Skeletal muscle satellite cell (primary cell): Measurements from ENCODE around the gene AVL9. TPM values are rescaled to one million over a fixed set of nuclear protein-coding genes. Genes with fewer than 3 reads are reported as not detected.
"Not testable (repeated sequence)": the region's sequence is repeated elsewhere in the genome, so short reads cannot be mapped to it uniquely, and the experiment has no call there.

Source experiments
- H3K27me3 ChIP-seq: 2 replicates; pipeline ENCODE4 v1.7.0; 2013; ENCODE audit warnings: low read length; ENCODE audit not compliant: control insufficient read depth, insufficient read depth
- H3K36me3 ChIP-seq: 2 replicates; pipeline ENCODE4 v1.7.0; 2013; ENCODE audit warnings: mild to moderate bottlenecking, control low read depth, low read length; ENCODE audit not compliant: insufficient read depth
- H3K4me1 ChIP-seq: 2 replicates; pipeline ENCODE4 v1.7.0; 2013; ENCODE audit warnings: low read length; ENCODE audit not compliant: control insufficient read depth, insufficient read depth
- H3K4me2 ChIP-seq: 2 replicates; pipeline ENCODE4 v1.7.0; 2013; ENCODE audit warnings: mild to moderate bottlenecking, low read length
- H3K4me3 ChIP-seq: 2 replicates; pipeline ENCODE4 v1.7.0; 2013; ENCODE audit warnings: low read length
- H3K9ac ChIP-seq: 2 replicates; pipeline ENCODE4 v1.7.0; 2013; ENCODE audit warnings: mild to moderate bottlenecking, low read depth, low read length, moderate library complexity
- H3K9me3 ChIP-seq: replicated peaks from 2 replicates; pipeline ENCODE4 v1.7.0; 2013; ENCODE audit warnings: mild to moderate bottlenecking, control low read depth, low read length
- total RNA-seq: library from RNA; depleted of rRNA; stranded (reverse); fragments of >200 nt; gene quantifications from 2 replicates; pipeline ENCODE4 v1.2.3, GENCODE V29; 2012; rRNA removed

Gene AVL9
- total RNA-seq, result 28.2 and 40.6 TPM in 2 replicates

DNA sequence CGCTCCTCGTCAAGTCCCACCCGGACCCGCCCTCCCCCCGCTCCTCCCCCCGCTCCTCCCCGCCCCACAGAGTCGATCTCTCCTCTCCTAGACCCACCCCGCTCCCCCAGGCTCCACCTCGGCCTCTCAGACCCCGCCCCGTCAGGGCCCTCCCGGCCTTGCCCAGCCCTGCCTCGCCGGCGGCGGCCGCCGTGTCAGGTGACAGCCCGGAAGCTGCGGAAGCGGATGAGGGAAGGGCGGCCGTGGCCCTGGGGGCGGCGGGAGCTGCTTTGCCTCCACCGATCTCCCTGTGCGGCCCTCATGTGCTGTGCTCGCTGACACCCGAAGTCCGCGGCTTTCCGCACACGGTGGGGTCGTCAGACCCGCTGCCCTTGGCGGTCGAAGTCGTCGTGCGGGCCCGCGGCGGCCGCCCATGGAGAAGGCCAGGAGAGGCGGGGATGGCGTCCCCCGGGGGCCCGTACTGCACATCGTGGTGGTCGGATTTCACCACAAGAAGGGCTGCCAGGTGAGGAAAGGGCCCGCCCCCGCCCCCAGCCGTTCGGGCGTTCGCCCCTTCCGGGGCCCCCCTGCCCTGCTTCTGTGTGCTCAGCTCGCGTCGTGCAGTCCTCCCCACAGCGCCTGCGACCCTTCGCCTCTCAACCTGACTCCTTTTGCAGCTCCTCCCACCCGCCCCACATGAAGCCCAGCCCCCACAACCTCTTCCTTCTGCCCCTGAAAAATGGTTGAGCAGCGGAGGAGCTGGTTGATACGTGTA, at the start of gene AVL9:
Gene AVL9, plus strand, starts transcription at position 192 of the 754 bp plus-strand sequence. Its CDS starts 221 bp downstream, at position 413.
- H3K9ac ChIP-seq, result peak within 1 kb of the TSS; percentile 97
- H3K9me3 ChIP-seq, result no peaks in the 10 kb centered on the region
- peak within 1 kb of the TSS; percentile 85 for H3K4me2 ChIP-seq
- H3K4me3 ChIP-seq, result peak within 1 kb of the TSS; percentile 97
- H3K36me3 ChIP-seq, result peaks cover 12% of the 10 kb centered on the region
- H3K4me1 ChIP-seq, result peaks cover 4% of the 10 kb centered on the region
- H3K27me3 ChIP-seq, result no peaks in the 10 kb centered on the region

DNA sequence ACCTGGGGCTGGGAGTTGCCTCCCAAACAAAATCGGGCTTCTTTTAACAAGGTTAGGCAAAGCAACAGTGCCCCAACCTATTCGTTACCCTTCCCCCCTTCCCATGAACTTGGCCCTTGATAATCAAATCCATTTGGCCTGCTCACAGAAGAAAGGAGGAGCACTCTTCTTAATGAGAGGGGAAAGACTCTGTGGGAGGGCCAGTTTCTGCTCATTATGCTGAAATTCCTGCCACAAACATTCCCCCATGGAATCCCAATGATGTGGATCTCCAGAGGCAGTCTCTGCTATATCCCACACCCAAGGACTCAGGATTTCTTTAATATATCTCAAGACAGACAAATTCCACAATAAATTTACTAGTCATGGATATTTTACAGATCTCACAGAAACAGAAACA, 48.1 kb upstream of the AVL9 start:
- Histone ChIP-seq H3K4me3 (no peak overlapping the region), H3K36me3 (no peaks in the 10 kb centered on the region), H3K4me2 (no peak overlapping the region), H3K4me1 (no peaks in the 10 kb centered on the region), H3K9me3 (no peaks in the 10 kb centered on the region), H3K27me3 (no peaks in the 10 kb centered on the region), H3K9ac (no peak overlapping the region)

DNA sequence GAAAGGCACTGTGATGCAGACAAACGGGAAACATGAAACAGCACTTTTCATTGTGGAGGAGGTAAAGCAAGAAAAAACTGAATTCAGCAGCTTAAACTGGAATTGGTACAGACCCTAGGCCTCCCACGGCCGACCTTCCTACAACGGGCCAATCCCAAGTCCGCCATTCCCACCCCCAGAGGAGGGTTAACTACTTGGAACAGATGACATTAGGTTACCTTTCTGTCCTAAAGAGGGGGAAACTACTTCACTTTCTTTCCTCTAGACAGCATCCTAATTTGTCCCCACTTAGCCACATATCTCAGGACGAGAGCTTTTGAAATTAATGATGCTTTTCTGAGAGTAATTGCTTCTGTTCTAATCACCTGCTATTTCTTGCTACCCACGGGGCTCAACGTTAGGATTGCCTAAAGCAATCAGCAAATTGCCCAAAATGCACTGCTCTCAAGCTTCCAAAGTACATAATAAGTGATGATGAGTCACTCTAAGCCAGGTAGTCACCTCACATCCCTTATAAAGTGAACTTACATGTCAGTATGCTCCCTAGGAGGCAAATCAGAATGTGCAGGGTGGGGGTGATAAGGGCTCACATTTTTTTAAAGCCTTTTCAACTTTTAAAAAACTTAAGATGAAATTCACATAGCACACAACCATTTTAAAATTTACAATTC, 41.8 kb upstream of the AVL9 start:
- H3K4me2 ChIP-seq, result no peak overlapping the region
- H3K4me1 ChIP-seq, result no peaks in the 10 kb centered on the region
- no peak overlapping the region for H3K9ac ChIP-seq
- no peaks in the 10 kb centered on the region for H3K9me3 ChIP-seq
- no peak overlapping the region for H3K4me3 ChIP-seq
- no peaks in the 10 kb centered on the region for H3K27me3 ChIP-seq
- no peaks in the 10 kb centered on the region for H3K36me3 ChIP-seq

DNA sequence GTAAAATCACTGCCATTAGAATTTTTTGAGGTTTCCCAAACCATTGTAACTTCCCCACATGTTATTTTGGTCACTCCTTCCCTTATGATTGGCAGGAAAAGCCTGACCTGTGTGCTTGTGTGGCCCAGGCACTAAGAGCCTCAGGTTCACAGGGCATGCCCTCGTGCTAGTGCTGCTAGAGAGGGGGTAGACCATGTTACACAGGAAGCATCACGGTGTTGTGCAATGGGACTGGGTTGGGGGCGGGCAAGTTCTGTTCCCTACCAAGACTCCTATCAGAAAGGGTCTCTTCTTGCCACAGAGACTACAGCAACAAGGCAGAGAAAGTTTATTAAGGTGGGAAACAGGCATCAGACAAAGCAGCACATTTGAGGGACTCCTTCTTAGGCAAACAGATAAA, 37.3 kb upstream of the AVL9 start:
- H3K36me3 ChIP-seq, result no peaks in the 10 kb centered on the region

DNA sequence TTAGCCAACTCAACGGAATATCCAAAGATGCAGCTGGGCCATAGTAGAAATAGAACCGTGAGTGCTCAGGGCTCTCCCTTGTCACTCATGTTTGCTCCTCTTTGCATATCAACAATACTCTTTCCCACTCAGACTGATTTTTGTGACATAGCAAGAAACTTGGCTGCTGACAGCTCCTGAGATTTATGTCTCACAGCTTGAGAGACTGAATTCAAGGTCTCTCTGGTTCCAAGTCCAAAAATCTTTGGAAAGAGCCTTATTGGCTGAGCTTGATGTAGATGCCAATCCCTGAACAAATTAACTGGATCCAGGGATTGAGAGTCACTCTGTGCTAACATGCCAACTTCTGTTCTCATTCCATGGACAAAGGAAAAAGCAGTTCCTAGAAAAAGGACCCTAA, 35.5 kb upstream of the AVL9 start:
- H3K4me3 ChIP-seq, result no peak overlapping the region
- peaks cover 4% of the 10 kb centered on the region for H3K27me3 ChIP-seq
- no peak overlapping the region for H3K4me2 ChIP-seq
- H3K9me3 ChIP-seq, result no peaks in the 10 kb centered on the region
- H3K9ac ChIP-seq, result no peak overlapping the region
- no peaks in the 10 kb centered on the region for H3K36me3 ChIP-seq
- no peaks in the 10 kb centered on the region for H3K4me1 ChIP-seq

More for the DNA sequence above, 37.3 kb upstream of the AVL9 start:
- peaks cover 4% of the 10 kb centered on the region for H3K27me3 ChIP-seq
- H3K4me2 ChIP-seq, result no peak overlapping the region
- H3K9ac ChIP-seq, result no peak overlapping the region
- H3K9me3 ChIP-seq, result no peaks in the 10 kb centered on the region
- no peaks in the 10 kb centered on the region for H3K4me1 ChIP-seq
- H3K4me3 ChIP-seq, result no peak overlapping the region

DNA sequence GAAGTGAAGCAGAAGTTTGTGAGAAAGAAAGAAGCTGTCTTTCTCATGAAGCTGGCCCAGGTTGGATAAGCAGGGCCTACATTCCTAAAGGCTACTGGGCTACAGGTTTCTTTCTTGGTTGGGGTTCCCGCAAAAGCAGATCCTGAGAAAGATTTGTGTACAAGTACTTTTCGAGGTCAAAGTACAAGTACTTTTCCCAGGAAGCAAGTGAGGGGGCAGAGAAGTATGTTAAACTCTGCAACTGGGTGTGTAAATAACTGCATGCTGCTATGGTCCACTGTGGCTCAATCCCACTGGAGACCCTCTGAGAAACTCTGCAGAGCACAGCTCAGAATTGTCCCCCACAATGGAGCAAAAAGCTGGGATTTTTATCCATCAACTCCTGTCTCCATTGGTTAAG, 33.8 kb upstream of the AVL9 start:
- H3K9ac ChIP-seq, result no peak overlapping the region
- peaks cover 4% of the 10 kb centered on the region for H3K27me3 ChIP-seq
- H3K4me1 ChIP-seq, result no peaks in the 10 kb centered on the region
- no peaks in the 10 kb centered on the region for H3K9me3 ChIP-seq
- no peaks in the 10 kb centered on the region for H3K36me3 ChIP-seq
- H3K4me3 ChIP-seq, result no peak overlapping the region
- no peak overlapping the region for H3K4me2 ChIP-seq

DNA sequence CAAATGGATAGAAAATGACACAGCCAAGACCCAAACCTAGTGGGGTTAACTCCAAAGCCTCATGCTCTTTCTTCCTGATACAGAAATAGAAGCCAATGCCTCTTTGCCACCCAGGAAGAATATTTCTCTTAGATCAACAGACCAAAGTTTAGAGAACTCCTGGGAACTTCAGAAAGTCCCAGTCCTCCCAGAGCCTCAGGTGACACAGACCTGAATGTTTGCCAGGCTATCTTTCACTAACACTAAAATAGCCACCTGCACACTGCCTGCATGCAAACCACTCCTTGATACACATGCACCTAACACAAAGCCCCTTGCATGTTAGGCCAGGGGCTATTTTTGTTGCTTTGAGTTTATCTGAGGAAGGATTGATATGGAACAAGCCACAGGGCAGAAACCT, 32.8 kb upstream of the AVL9 start:
- no peak overlapping the region for H3K4me3 ChIP-seq
- H3K4me1 ChIP-seq, result no peaks in the 10 kb centered on the region
- no peak overlapping the region for H3K9ac ChIP-seq
- H3K4me2 ChIP-seq, result no peak overlapping the region
- H3K36me3 ChIP-seq, result no peaks in the 10 kb centered on the region
- peaks cover 4% of the 10 kb centered on the region for H3K27me3 ChIP-seq
- H3K9me3 ChIP-seq, result no peaks in the 10 kb centered on the region

DNA sequence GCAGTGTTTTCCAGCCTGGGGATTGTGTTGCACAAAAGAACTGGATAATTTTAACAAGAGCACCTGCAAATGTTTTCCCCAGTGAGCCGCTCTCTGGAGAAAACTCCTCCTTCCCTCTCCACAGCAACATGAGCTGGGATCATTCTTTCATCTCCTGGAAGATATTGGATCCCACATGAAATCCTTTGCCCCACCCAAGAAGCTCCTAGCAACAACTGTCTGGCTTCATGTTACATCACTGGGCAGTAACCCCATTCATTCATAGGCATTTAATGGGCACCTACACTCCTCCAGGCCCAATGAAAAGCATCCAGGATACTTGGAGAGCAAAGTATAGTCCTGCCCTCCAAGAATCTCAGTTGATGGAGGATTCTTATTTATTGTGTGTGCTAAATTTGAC, 32.3 kb upstream of the AVL9 start:
- Histone ChIP-seq H3K9me3 (no peaks in the 10 kb centered on the region), H3K4me3 (no peak overlapping the region), H3K9ac (no peak overlapping the region), H3K27me3 (peaks cover 4% of the 10 kb centered on the region), H3K36me3 (no peaks in the 10 kb centered on the region), H3K4me2 (no peak overlapping the region), H3K4me1 (no peaks in the 10 kb centered on the region)

DNA sequence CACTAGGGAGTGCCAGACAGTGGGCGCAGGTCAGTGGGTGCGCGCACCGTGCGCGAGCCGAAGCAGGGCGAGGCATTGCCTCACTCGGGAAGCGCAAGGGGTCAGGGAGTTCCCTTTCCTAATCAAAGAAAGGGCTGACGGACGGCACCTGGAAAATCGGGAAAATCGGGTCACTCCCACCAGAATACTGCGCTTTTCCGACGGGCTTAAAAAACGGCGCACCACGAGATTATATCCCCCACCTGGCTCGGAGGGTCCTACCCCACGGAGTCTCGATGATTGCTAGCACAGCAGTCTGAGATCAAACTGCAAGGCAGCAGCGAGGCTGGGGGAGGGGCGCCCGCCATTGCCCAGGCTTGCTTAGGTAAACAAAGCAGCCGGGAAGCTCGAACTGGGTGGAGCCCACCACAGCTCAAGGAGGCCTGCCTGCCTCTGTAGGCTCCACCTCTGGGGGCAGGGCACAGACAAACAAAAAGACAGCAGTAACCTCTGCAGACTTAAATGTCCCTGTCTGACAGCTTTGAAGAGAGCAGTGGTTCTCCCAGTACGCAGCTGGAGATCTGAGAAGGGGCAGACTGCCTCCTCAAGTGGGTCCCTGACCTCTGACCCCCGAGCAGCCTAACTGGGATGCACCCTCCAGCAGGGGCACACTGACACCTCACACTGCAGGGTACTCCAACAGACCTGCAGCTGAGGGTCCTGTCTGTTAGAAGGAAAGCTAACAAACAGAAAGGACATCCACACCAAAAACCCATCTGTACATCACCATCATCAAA, 30.5 kb upstream of the AVL9 start:
- not testable (repeated sequence) for H3K4me1 ChIP-seq, H3K36me3 ChIP-seq, H3K9me3 ChIP-seq, H3K9ac ChIP-seq, H3K27me3 ChIP-seq, H3K4me2 ChIP-seq, H3K4me3 ChIP-seq

DNA sequence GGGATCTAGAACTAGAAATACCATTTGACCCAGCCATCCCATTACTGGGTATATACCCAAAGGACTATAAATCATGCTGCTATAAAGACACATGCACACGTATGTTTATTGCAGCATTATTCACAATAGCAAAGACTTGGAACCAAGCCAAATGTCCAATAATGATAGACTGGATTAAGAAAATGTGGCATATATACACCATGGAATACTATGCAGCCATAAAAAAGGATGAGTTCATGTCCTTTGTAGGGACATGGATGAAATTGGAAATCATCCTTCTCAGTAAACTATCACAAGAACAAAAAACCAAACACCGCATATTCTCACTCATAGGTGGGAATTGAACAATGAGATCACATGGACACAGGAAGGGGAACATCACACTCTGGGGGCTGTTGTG, 25.3 kb upstream of the AVL9 start:
- H3K36me3 ChIP-seq, H3K9me3 ChIP-seq, H3K4me1 ChIP-seq, H3K9ac ChIP-seq, H3K27me3 ChIP-seq, H3K4me3 ChIP-seq, H3K4me2 ChIP-seq: not testable (repeated sequence)

DNA sequence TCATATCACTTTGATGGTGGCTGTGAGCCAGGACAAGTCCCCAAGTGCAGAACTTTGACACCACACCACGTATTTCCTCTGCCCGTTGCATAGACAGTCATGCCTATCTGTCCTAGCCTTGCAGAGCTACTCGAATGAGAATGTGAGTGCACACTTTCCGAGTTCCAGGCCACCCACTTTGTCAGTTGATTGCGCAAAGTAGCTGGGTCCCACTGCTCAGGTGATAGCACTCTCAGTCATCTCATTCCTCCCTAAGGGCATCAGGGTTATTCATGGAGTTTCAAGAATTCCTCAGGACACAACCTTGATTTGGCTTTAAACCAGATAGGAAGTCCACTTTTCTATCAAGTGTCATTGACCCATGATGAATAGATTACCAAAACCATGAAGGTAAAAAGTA, 24.4 kb upstream of the AVL9 start:
- Histone ChIP-seq H3K4me1 (no peaks in the 10 kb centered on the region), H3K36me3 (no peaks in the 10 kb centered on the region), H3K9ac (no peak overlapping the region), H3K4me3 (no peak overlapping the region), H3K9me3 (no peaks in the 10 kb centered on the region), H3K27me3 (no peaks in the 10 kb centered on the region), H3K4me2 (no peak overlapping the region)
